ENCODE measurements around the gene VTI1A. TPM values are rescaled to one million over a fixed set of nuclear protein-coding genes. Genes with fewer than 3 reads are reported as not detected.

The VTI1A gene
- total RNA-seq, 1 donor from 2014 or later = 33.3 TPM

- Histone ChIP-seq H3K27ac (ENCODE audit: low read depth, low read length) (peak overlapping the region; percentile 9), H2AFZ (ENCODE audit: low read depth, low read length) (no peak overlapping the region), H3K9ac (ENCODE audit: low read length) (no peak overlapping the region), H3K4me3 (ENCODE audit: insufficient read depth, low read depth, low read length) (no peak overlapping the region), H3K79me2 (ENCODE audit: insufficient read depth, low read length) (no peaks in the 10 kb centered on the region), H3K4me2 (ENCODE audit: low read length) (peak overlapping the region; percentile 17), H3K9me3 (ENCODE audit: insufficient read depth, low read depth, low read length) (no peaks in the 10 kb centered on the region), H3K27me3 (ENCODE audit: insufficient read depth, low read length) (no peaks in the 10 kb centered on the region), H3K36me3 (ENCODE audit: insufficient read depth, low read length) (no peaks in the 10 kb centered on the region), H4K20me1 (ENCODE audit: insufficient read depth, low read length) (no peaks in the 10 kb centered on the region), H3K4me1 (ENCODE audit: insufficient read depth, low read length) (peaks cover 19% of the 10 kb centered on the region)
- H3K27me3 Mint-ChIP-seq (ENCODE audit: low read depth, unreplicated experiment) = no peaks in the 10 kb centered on the region
- TF ChIP-seq EZH2 (IDR thresholded peaks at IDR 0.05; ENCODE audit: insufficient read depth, low read length) = no peak
- TF ChIP-seq, protein P1, sequence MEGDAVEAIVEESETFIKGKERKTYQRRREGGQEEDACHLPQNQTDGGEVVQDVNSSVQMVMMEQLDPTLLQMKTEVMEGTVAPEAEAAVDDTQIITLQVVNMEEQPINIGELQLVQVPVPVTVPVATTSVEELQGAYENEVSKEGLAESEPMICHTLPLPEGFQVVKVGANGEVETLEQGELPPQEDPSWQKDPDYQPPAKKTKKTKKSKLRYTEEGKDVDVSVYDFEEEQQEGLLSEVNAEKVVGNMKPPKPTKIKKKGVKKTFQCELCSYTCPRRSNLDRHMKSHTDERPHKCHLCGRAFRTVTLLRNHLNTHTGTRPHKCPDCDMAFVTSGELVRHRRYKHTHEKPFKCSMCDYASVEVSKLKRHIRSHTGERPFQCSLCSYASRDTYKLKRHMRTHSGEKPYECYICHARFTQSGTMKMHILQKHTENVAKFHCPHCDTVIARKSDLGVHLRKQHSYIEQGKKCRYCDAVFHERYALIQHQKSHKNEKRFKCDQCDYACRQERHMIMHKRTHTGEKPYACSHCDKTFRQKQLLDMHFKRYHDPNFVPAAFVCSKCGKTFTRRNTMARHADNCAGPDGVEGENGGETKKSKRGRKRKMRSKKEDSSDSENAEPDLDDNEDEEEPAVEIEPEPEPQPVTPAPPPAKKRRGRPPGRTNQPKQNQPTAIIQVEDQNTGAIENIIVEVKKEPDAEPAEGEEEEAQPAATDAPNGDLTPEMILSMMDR (IDR thresholded peaks at IDR 0.05; ENCODE audit: insufficient read depth, low read depth, low read length) = no peak
- no peak overlapping the region for H3K4me3 Mint-ChIP-seq (ENCODE audit: unreplicated experiment)
- H3K27ac Mint-ChIP-seq (ENCODE audit: unreplicated experiment) = peak overlapping the region; percentile 38
- DNase-seq (ENCODE audit: low read depth) = peak; percentile 59
- peak; percentile 73 for FAIRE-seq
- H3K36me3 Mint-ChIP-seq (ENCODE audit: low read depth, unreplicated experiment) = peaks cover 3% of the 10 kb centered on the region
- H3K9me3 Mint-ChIP-seq (ENCODE audit: unreplicated experiment) = no peaks in the 10 kb centered on the region
- peaks cover 58% of the 10 kb centered on the region for H3K4me1 Mint-ChIP-seq (ENCODE audit: low read depth, unreplicated experiment)
Measured at GRCh38 chr10:112585126-112585525, 138.1 kb downstream of the VTI1A start.

GRCh38 chr10:112585960-112586359 lies 138.9 kb downstream of the VTI1A start:
- FAIRE-seq (no peak), DNase-seq (ENCODE audit: low read depth) (peak; percentile 41)
- Mint-ChIP-seq H3K4me1 (ENCODE audit: low read depth, unreplicated experiment) (peaks cover 53% of the 10 kb centered on the region), H3K36me3 (ENCODE audit: low read depth, unreplicated experiment) (no peaks in the 10 kb centered on the region), H3K27me3 (ENCODE audit: low read depth, unreplicated experiment) (no peaks in the 10 kb centered on the region), H3K27ac (ENCODE audit: unreplicated experiment) (no peak overlapping the region), H3K4me3 (ENCODE audit: unreplicated experiment) (no peak overlapping the region), H3K9me3 (ENCODE audit: unreplicated experiment) (no peaks in the 10 kb centered on the region)
- Histone ChIP-seq H2AFZ (ENCODE audit: low read depth, low read length) (no peak overlapping the region), H3K4me2 (ENCODE audit: low read length) (no peak overlapping the region), H4K20me1 (ENCODE audit: insufficient read depth, low read length) (no peaks in the 10 kb centered on the region), H3K27ac (ENCODE audit: low read depth, low read length) (no peak overlapping the region), H3K36me3 (ENCODE audit: insufficient read depth, low read length) (no peaks in the 10 kb centered on the region), H3K9me3 (ENCODE audit: insufficient read depth, low read depth, low read length) (no peaks in the 10 kb centered on the region), H3K79me2 (ENCODE audit: insufficient read depth, low read length) (no peaks in the 10 kb centered on the region), H3K27me3 (ENCODE audit: insufficient read depth, low read length) (no peaks in the 10 kb centered on the region), H3K4me1 (ENCODE audit: insufficient read depth, low read length) (peaks cover 19% of the 10 kb centered on the region), H3K9ac (ENCODE audit: low read length) (no peak overlapping the region), H3K4me3 (ENCODE audit: insufficient read depth, low read depth, low read length) (no peak overlapping the region)
- no peak for TF ChIP-seq EZH2 (IDR thresholded peaks at IDR 0.05; ENCODE audit: insufficient read depth, low read length)
- TF ChIP-seq, protein P1 (IDR thresholded peaks at IDR 0.05; ENCODE audit: insufficient read depth, low read depth, low read length) = no peak

DNA sequence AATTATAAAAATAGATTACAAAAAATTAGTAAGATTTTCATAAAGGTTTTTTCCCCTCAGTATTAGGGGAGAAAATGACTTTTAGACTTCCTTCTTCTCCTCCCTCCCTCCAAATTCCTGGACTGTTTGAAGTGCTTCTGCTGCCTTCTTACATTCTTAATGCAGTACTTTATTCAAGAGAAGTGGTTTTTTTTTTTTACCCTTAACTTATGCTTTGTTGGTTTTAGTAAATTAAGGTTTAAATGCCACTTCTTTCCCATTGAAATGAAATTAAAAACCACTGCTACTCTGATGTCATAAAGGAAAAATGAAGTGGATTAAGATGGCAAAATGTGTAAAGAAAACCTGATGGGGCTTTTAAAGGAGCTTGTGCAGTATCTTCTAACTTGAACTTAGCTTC lies 140.7 kb downstream of the VTI1A start:
- peaks cover 19% of the 10 kb centered on the region for H3K4me1 ChIP-seq (ENCODE audit: insufficient read depth, low read length)
- no peaks in the 10 kb centered on the region for H3K79me2 ChIP-seq (ENCODE audit: insufficient read depth, low read length)
- no peak overlapping the region for H3K4me3 ChIP-seq (ENCODE audit: insufficient read depth, low read depth, low read length)
- H2AFZ ChIP-seq (ENCODE audit: low read depth, low read length) = no peak overlapping the region
- H3K4me1 Mint-ChIP-seq (ENCODE audit: low read depth, unreplicated experiment) = peaks cover 54% of the 10 kb centered on the region
- H3K9ac ChIP-seq (ENCODE audit: low read length) = no peak overlapping the region
- peak overlapping the region; percentile 55 for H3K4me3 Mint-ChIP-seq (ENCODE audit: unreplicated experiment)
- DNase-seq (ENCODE audit: low read depth) (peak; percentile 58), FAIRE-seq (no peak)
- peak overlapping the region; percentile 54 for H3K27ac Mint-ChIP-seq (ENCODE audit: unreplicated experiment)
- no peaks in the 10 kb centered on the region for H3K9me3 Mint-ChIP-seq (ENCODE audit: unreplicated experiment)
- H3K27ac ChIP-seq (ENCODE audit: low read depth, low read length) = no peak overlapping the region
- no peak overlapping the region for H3K4me2 ChIP-seq (ENCODE audit: low read length)
- no peaks in the 10 kb centered on the region for H3K27me3 Mint-ChIP-seq (ENCODE audit: low read depth, unreplicated experiment)
- no peaks in the 10 kb centered on the region for H4K20me1 ChIP-seq (ENCODE audit: insufficient read depth, low read length)
- no peaks in the 10 kb centered on the region for H3K36me3 ChIP-seq (ENCODE audit: insufficient read depth, low read length)
- TF ChIP-seq, protein P1 (IDR thresholded peaks at IDR 0.05; ENCODE audit: insufficient read depth, low read depth, low read length) = no peak
- TF ChIP-seq EZH2 (IDR thresholded peaks at IDR 0.05; ENCODE audit: insufficient read depth, low read length) = no peak
- no peaks in the 10 kb centered on the region for H3K27me3 ChIP-seq (ENCODE audit: insufficient read depth, low read length)
- no peaks in the 10 kb centered on the region for H3K9me3 ChIP-seq (ENCODE audit: insufficient read depth, low read depth, low read length)
- H3K36me3 Mint-ChIP-seq (ENCODE audit: low read depth, unreplicated experiment) = peaks cover 4% of the 10 kb centered on the region

All from astrocyte (in vitro differentiated cells and primary cell).